Measurements from ENCODE around the gene USP33. TPM values are rescaled to one million over a fixed set of nuclear protein-coding genes. Genes with fewer than 3 reads are reported as not detected.
"Not testable (repeated sequence)": the region's sequence is repeated elsewhere in the genome, so short reads cannot be mapped to it uniquely, and the experiment has no call there.

The USP33 gene
- total and polyA plus RNA-seq, 2 of the 8 experiments (the other 6 are each of a cell fraction or from before 2014, with no cell fraction given): 20.0 to 55.5 TPM

GRCh38 chr1:77699673-77700072 lies 60.0 kb downstream of the USP33 start:
- H4K20me1 ChIP-seq (replicated peaks in 1 of 2; ENCODE audit: control insufficient read depth in 1 of 2, insufficient read depth in 2 of 2, low read length in 2 of 2); H3K27ac ChIP-seq (ENCODE audit: low read depth, low read length); H3K4ac ChIP-seq (replicated peaks; ENCODE audit: insufficient read length, low read depth, low read length); H3K4me3 ChIP-seq (ENCODE audit: extremely low read depth in 1 of 4, insufficient read depth in 2 of 4, low read depth in 3 of 4, low read length in 4 of 4); H3K56ac ChIP-seq (replicated peaks; ENCODE audit: insufficient read length, low read depth, low read length); H3K36me3 ChIP-seq (ENCODE audit: control insufficient read depth in 2 of 4, insufficient read depth in 4 of 4, low read length in 3 of 4); H4K91ac ChIP-seq (replicated peaks; ENCODE audit: insufficient read length, low read length); H3K9ac ChIP-seq (replicated peaks in 1 of 4; ENCODE audit: extremely low read depth in 1 of 4, low read depth in 3 of 4, low read length in 3 of 4); DNase-seq (ENCODE audit: low read depth in 1 of 2, low spot score in 2 of 2); H3K18ac ChIP-seq (ENCODE audit: extremely low read depth, low read length); H3K23ac ChIP-seq (ENCODE audit: insufficient read length); H2BK5ac ChIP-seq (ENCODE audit: low read depth, low read length); H2BK20ac ChIP-seq (ENCODE audit: low read length); H2AFZ ChIP-seq (ENCODE audit: low read length); H3K79me1 ChIP-seq (ENCODE audit: low read depth, low read length); FAIRE-seq; H2BK12ac ChIP-seq (ENCODE audit: low read depth, low read length); H3K14ac ChIP-seq (ENCODE audit: insufficient read length); H3K4me1 ChIP-seq (replicated peaks in 1 of 4; ENCODE audit: control insufficient read depth in 3 of 4, insufficient read depth in 4 of 4, low read length in 3 of 4); H4K5ac ChIP-seq (ENCODE audit: insufficient read length, low read depth, low read length); H3K4me2 ChIP-seq (ENCODE audit: insufficient read depth in 1 of 2, low read depth in 2 of 2, low read length in 2 of 2); H3K23me2 ChIP-seq (ENCODE audit: low read depth, low read length); H2BK15ac ChIP-seq (ENCODE audit: low read length); H3K27me3 ChIP-seq (replicated peaks in 1 of 4; ENCODE audit: control insufficient read depth in 3 of 4, extremely low read depth in 1 of 4, insufficient read depth in 3 of 4, low read length in 3 of 4); CTCF ChIA-PET (ENCODE audit: partially characterized antibody); H3K79me2 ChIP-seq (ENCODE audit: control insufficient read depth in 1 of 2, insufficient read depth in 2 of 2, low read length in 2 of 2); H2BK120ac ChIP-seq (replicated peaks; ENCODE audit: low read depth, low read length); H2AK5ac ChIP-seq (ENCODE audit: low read depth, low read length); H4K8ac ChIP-seq (ENCODE audit: extremely low read depth, insufficient read depth, low read length); H3K9me3 ChIP-seq (ENCODE audit: insufficient read depth in 2 of 2, low read depth in 1 of 2, low read length in 1 of 2): not testable (repeated sequence)
- 88% methylated on average over 1 of the region's 1 CpG; no CpG with 5 or more reads in 1 of the 2 experiments for WGBS, 2 experiments (ENCODE audit: extremely low coverage in 1 of 2, insufficient coverage in 1 of 2, insufficient read length in 1 of 2, insufficient replicate concordance in 2 of 2, low coverage in 1 of 2, low lambda C conversion rate in 2 of 2, missing lambda C conversion rate in 1 of 2)
- POLR2A ChIA-PET (ENCODE audit: partially characterized antibody): interaction anchor here (1.9 kb wide), 1 partner anchor 10 kb away, joined by 8 read pairs; no protein-coding TSS in a partner anchor

Measured in H1 (cell line).